ENCODE data around the gene FASLG. TPM values are rescaled to one million over a fixed set of nuclear protein-coding genes. Genes with fewer than 3 reads are reported as not detected.

The FASLG gene
- polyA plus RNA-seq, 3 donors: not detected

- Histone ChIP-seq H3K4me3 (replicated peaks in 1 of 3; ENCODE audit: low read depth in 2 of 3, low read length in 3 of 3) (no peak overlapping the region), H3K9ac (ENCODE audit: insufficient read depth, low read length, poor library complexity, severe bottlenecking) (no peak overlapping the region), H3K27me3 (ENCODE audit: control insufficient read depth in 2 of 2, insufficient read depth in 2 of 2, low read length in 2 of 2) (no peaks in the 10 kb centered on the region), H3K36me3 (replicated peaks in 1 of 2; ENCODE audit: control insufficient read depth in 1 of 2, insufficient read depth in 2 of 2, low read length in 2 of 2) (no peaks in the 10 kb centered on the region), H3K9me3 (replicated peaks in 1 of 2; ENCODE audit: control insufficient read depth in 1 of 2, insufficient read depth in 1 of 2, low read length in 2 of 2) (no peaks in the 10 kb centered on the region), H3K4me1 (ENCODE audit: control insufficient read depth in 1 of 2, insufficient read depth in 2 of 2, low read length in 2 of 2) (peaks cover 12 to 14% of the 10 kb centered on the region in 2 donors), H3K27ac (ENCODE audit: low read depth in 1 of 2, low read length in 2 of 2) (no peak overlapping the region), H3K4me2 (replicated peaks; ENCODE audit: extremely low read depth, low read length, poor library complexity, severe bottlenecking) (no peak overlapping the region), H2AFZ (ENCODE audit: insufficient read depth, low read depth, low read length, poor library complexity, severe bottlenecking) (no peak overlapping the region), H4K20me1 (ENCODE audit: insufficient read depth, low read length) (no peaks in the 10 kb centered on the region), H3K79me2 (ENCODE audit: insufficient read depth, low read length) (no peaks in the 10 kb centered on the region)
- Mint-ChIP-seq H3K4me3 (no peak overlapping the region), H3K4me1 (peaks cover 19% of the 10 kb centered on the region), H3K27me3 (ENCODE audit: low read depth in 3 of 3) (peaks cover 0 to 2% (median 0%) of the 10 kb centered on the region in 3 donors), H3K27ac (no peak overlapping the region), H3K36me3 (no peaks in the 10 kb centered on the region), H3K9me3 (peaks cover 0 to 3% (median 0%) of the 10 kb centered on the region in 7 donors)
- WGBS (ENCODE audit: insufficient coverage): 39% methylated on average over 5 of the region's 8 CpGs
- no peak for DNase-seq
- intact Hi-C loops (cut with micrococcal nuclease): no loop called here
- no peak for TF ChIP-seq CTCF (IDR thresholded peaks at IDR 0.05)
Measured at GRCh38 chr1:172647110-172647564, 11.8 kb upstream of the FASLG start.

GRCh38 chr1:172647987-172648386 lies 10.9 kb upstream of the FASLG start:
- Histone ChIP-seq H3K4me2 (replicated peaks; ENCODE audit: extremely low read depth, low read length, poor library complexity, severe bottlenecking) (no peak overlapping the region), H3K9ac (ENCODE audit: insufficient read depth, low read length, poor library complexity, severe bottlenecking) (no peak overlapping the region), H4K20me1 (ENCODE audit: insufficient read depth, low read length) (no peaks in the 10 kb centered on the region), H3K4me3 (replicated peaks in 1 of 3; ENCODE audit: low read depth in 2 of 3, low read length in 3 of 3) (no peak overlapping the region), H3K27ac (ENCODE audit: low read depth in 1 of 2, low read length in 2 of 2) (no peak overlapping the region), H3K4me1 (ENCODE audit: control insufficient read depth in 1 of 2, insufficient read depth in 2 of 2, low read length in 2 of 2) (peaks cover 11 to 14% of the 10 kb centered on the region in 2 donors), H2AFZ (ENCODE audit: insufficient read depth, low read depth, low read length, poor library complexity, severe bottlenecking) (no peak overlapping the region), H3K27me3 (ENCODE audit: control insufficient read depth in 2 of 2, insufficient read depth in 2 of 2, low read length in 2 of 2) (no peaks in the 10 kb centered on the region), H3K79me2 (ENCODE audit: insufficient read depth, low read length) (no peaks in the 10 kb centered on the region), H3K9me3 (replicated peaks in 1 of 2; ENCODE audit: control insufficient read depth in 1 of 2, insufficient read depth in 1 of 2, low read length in 2 of 2) (no peaks in the 10 kb centered on the region), H3K36me3 (replicated peaks in 1 of 2; ENCODE audit: control insufficient read depth in 1 of 2, insufficient read depth in 2 of 2, low read length in 2 of 2) (no peaks in the 10 kb centered on the region)
- DNase-seq: no peak
- WGBS (ENCODE audit: insufficient coverage): 100% methylated on average over 1 of the region's 4 CpGs
- no peak overlapping the region for H3K4me3 Mint-ChIP-seq
- H3K27me3 Mint-ChIP-seq (ENCODE audit: low read depth in 3 of 3): peaks cover 0 to 2% (median 0%) of the 10 kb centered on the region in 3 donors
- H3K9me3 Mint-ChIP-seq: peaks cover 0 to 3% (median 0%) of the 10 kb centered on the region in 7 donors
- intact Hi-C loops (cut with micrococcal nuclease): no loop called here
- H3K36me3 Mint-ChIP-seq: no peaks in the 10 kb centered on the region
- no peak overlapping the region for H3K27ac Mint-ChIP-seq
- peaks cover 18% of the 10 kb centered on the region for H3K4me1 Mint-ChIP-seq
- no peak for TF ChIP-seq CTCF (IDR thresholded peaks at IDR 0.05)
